ENCODE results near the gene LRRFIP2. TPM values are rescaled to one million over a fixed set of nuclear protein-coding genes. Genes with fewer than 3 reads are reported as not detected.

The LRRFIP2 gene
- total and polyA plus RNA-seq, 12 donors, result 34.2 to 161 (median 46.2) TPM

DNA sequence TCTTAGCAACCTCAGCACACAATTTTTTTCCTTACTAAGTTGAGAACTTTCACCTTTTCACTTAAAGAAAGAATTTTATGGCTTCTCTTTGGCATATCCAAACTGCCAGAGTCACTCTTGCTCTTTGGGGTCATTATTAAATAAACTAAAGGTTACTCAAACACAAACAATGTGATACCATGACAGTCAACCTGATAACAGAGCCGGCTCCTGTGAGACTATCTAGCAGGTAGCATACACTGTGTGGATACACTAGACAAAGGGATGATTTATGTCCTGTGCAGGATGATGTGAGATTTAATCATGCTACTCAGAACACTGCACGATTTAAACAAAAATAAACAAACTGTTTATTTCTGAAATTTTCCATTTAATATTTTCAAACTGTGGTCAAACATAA is 35.6 kb downstream of the LRRFIP2 start:
- DNase-seq, result no peak
- no peaks in the 10 kb centered on the region for H3K9me3 ChIP-seq (replicated peaks in 1 of 3)
- WGBS, 4 donors, result 19 to 36% (median 26%) methylated on average over 2 of the region's 2 CpGs
- TF ChIP-seq, protein P1, sequence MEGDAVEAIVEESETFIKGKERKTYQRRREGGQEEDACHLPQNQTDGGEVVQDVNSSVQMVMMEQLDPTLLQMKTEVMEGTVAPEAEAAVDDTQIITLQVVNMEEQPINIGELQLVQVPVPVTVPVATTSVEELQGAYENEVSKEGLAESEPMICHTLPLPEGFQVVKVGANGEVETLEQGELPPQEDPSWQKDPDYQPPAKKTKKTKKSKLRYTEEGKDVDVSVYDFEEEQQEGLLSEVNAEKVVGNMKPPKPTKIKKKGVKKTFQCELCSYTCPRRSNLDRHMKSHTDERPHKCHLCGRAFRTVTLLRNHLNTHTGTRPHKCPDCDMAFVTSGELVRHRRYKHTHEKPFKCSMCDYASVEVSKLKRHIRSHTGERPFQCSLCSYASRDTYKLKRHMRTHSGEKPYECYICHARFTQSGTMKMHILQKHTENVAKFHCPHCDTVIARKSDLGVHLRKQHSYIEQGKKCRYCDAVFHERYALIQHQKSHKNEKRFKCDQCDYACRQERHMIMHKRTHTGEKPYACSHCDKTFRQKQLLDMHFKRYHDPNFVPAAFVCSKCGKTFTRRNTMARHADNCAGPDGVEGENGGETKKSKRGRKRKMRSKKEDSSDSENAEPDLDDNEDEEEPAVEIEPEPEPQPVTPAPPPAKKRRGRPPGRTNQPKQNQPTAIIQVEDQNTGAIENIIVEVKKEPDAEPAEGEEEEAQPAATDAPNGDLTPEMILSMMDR (IDR thresholded peaks at IDR 0.05), result no peak
- TF ChIP-seq POLR2A (IDR thresholded peaks at IDR 0.05), result no peak
- H3K27ac ChIP-seq, result no peak overlapping the region
- intact Hi-C loops (cut with DNase I), result no loop called here
- H3K27me3 ChIP-seq, result no peaks in the 10 kb centered on the region
- no peaks in the 10 kb centered on the region for H3K36me3 ChIP-seq (replicated peaks in 1 of 2)
- peaks cover 0 to 7% of the 10 kb centered on the region in 2 donors for H3K4me1 ChIP-seq (replicated peaks in 1 of 2)
- no peak overlapping the region for H3K4me3 ChIP-seq

GRCh38 chr3:37137516-37137915 is 36.9 kb downstream of the LRRFIP2 start:
- Histone ChIP-seq H3K4me3 (no peak overlapping the region), H3K4me1 (replicated peaks in 1 of 2) (peaks cover 0 to 9% of the 10 kb centered on the region in 2 donors), H3K36me3 (replicated peaks in 1 of 2) (no peaks in the 10 kb centered on the region), H3K27ac (no peak overlapping the region), H3K9me3 (replicated peaks in 1 of 3) (no peaks in the 10 kb centered on the region), H3K27me3 (no peaks in the 10 kb centered on the region)
- 50 to 67% (median 54%) methylated on average over 1 of the region's 1 CpG for WGBS, 4 donors
- no peak for DNase-seq
- intact Hi-C loops (cut with DNase I), result no loop called here
- TF ChIP-seq POLR2A (IDR thresholded peaks at IDR 0.05), result no peak

- no peaks in the 10 kb centered on the region for H3K27me3 ChIP-seq
- no peak for TF ChIP-seq POLR2A (IDR thresholded peaks at IDR 0.05)
- TF ChIP-seq, protein P1 (IDR thresholded peaks at IDR 0.05), result no peak
- no peak overlapping the region for H3K27ac ChIP-seq
- no peak for DNase-seq
- no peaks in the 10 kb centered on the region for H3K9me3 ChIP-seq (replicated peaks in 1 of 3)
- no peaks in the 10 kb centered on the region for H3K36me3 ChIP-seq (replicated peaks in 1 of 2)
- intact Hi-C loops (cut with DNase I), result no loop called here
- H3K4me3 ChIP-seq, result no peak overlapping the region
- 91 to 97% (median 95%) methylated on average over 2 of the region's 2 CpGs for WGBS, 4 donors
- peaks cover 9 to 23% of the 10 kb centered on the region in 2 donors for H3K4me1 ChIP-seq (replicated peaks in 1 of 2)
Observed at GRCh38 chr3:37136067-37136466, 38.3 kb downstream of the LRRFIP2 start.

DNA sequence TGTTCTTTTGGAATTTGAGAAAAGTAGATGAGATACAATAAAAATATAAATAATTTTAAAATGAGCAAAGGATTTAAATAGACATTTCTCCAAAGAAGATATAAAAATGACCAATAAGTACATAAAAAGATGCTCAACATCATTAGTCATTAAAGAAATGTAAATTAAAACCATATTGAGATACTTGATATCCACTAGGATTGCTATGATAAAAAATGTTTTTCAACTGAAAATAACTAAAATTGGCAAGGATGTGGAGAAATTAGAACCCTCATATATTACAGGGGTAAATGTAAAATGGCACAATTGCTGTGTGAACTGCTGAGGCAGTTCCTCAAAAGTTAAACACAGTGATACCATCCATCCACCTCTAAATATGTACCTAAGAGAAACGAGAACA is 38.8 kb downstream of the LRRFIP2 start:
- Histone ChIP-seq H3K36me3 (replicated peaks in 1 of 2) (no peaks in the 10 kb centered on the region), H3K4me3 (no peak overlapping the region), H3K27me3 (no peaks in the 10 kb centered on the region), H3K9me3 (replicated peaks in 1 of 3) (no peaks in the 10 kb centered on the region), H3K27ac (no peak overlapping the region), H3K4me1 (replicated peaks in 1 of 2) (peaks cover 9 to 28% of the 10 kb centered on the region in 2 donors)
- intact Hi-C loops (cut with DNase I), result no loop called here
- no peak for DNase-seq
- TF ChIP-seq, protein P1 (IDR thresholded peaks at IDR 0.05), result no peak
- no peak for TF ChIP-seq POLR2A (IDR thresholded peaks at IDR 0.05)
- 88 to 95% (median 91%) methylated on average over 1 of the region's 1 CpG for WGBS, 4 donors

GRCh38 chr3:37132334-37132733 is 42.0 kb downstream of the LRRFIP2 start:
- H3K9me3 ChIP-seq (replicated peaks in 1 of 3), result no peaks in the 10 kb centered on the region
- intact Hi-C loops (cut with DNase I), result no loop called here
- 90 to 99% (median 97%) methylated on average over 1 of the region's 1 CpG for WGBS, 4 donors
- H3K36me3 ChIP-seq (replicated peaks in 1 of 2), result no peaks in the 10 kb centered on the region
- no peak overlapping the region for H3K27ac ChIP-seq
- H3K27me3 ChIP-seq, result no peaks in the 10 kb centered on the region
- TF ChIP-seq, protein P1 (IDR thresholded peaks at IDR 0.05), result no peak
- no peak for TF ChIP-seq POLR2A (IDR thresholded peaks at IDR 0.05)
- H3K4me3 ChIP-seq, result no peak overlapping the region
- DNase-seq, result no peak
- H3K4me1 ChIP-seq (replicated peaks in 1 of 2), result peaks cover 9 to 26% of the 10 kb centered on the region in 2 donors
